KMS-11 (cell line): ENCODE measurements around the gene CRTC1.
"Not testable (repeated sequence)": the region's sequence is repeated elsewhere in the genome, so short reads cannot be mapped to it uniquely, and the experiment has no call there.

Experiments
- H2AFZ ChIP-seq: fragments of 200-600 bp; sonication (generic); 2 replicates; pipeline ENCODE4 v1.6.1; 2016; ENCODE audit warnings: antibody characterized with exemption, mixed run types, low read depth
- H3K27ac ChIP-seq: fragments of 200-600 bp; sonication (generic); 2 replicates; pipeline ENCODE4 v1.6.1; 2016; ENCODE audit warnings: mild to moderate bottlenecking, mixed run types
- H3K27me3 ChIP-seq: fragments of 200-600 bp; sonication (generic); 2 replicates; pipeline ENCODE4 v1.6.1; 2017; ENCODE audit warnings: mild to moderate bottlenecking, low read depth, mixed run types, moderate library complexity; ENCODE audit not compliant: insufficient read depth
- H3K36me3 ChIP-seq: fragments of 200-600 bp; sonication (generic); 2 replicates; pipeline ENCODE4 v1.6.1; 2017; ENCODE audit warnings: mild to moderate bottlenecking, mixed run types; ENCODE audit not compliant: insufficient read depth
- H3K4me1 ChIP-seq: fragments of 200-600 bp; sonication (generic); 2 replicates; pipeline ENCODE4 v1.6.1; 2016; ENCODE audit warnings: mild to moderate bottlenecking, low read depth, mixed run types; ENCODE audit not compliant: poor library complexity, severe bottlenecking
- H3K4me2 ChIP-seq: fragments of 200-600 bp; sonication (generic); 2 replicates; pipeline ENCODE4 v1.7.0; 2016; ENCODE audit warnings: mild to moderate bottlenecking, mixed run types
- H3K4me3 ChIP-seq: fragments of 200-600 bp; sonication (generic); IDR thresholded peaks from 2 replicates; pipeline ENCODE4 v1.6.1; 2017; ENCODE audit warnings: low read depth, low read length, mixed read lengths; ENCODE audit not compliant: insufficient read depth
- H3K79me2 ChIP-seq: fragments of 200-600 bp; sonication (generic); 2 replicates; pipeline ENCODE4 v1.6.1; 2016; ENCODE audit warnings: low read depth, mixed run types; ENCODE audit not compliant: insufficient read depth
- H3K9ac ChIP-seq: fragments of 200-600 bp; sonication (generic); 2 replicates; pipeline ENCODE4 v1.6.1; 2016; ENCODE audit warnings: mild to moderate bottlenecking, mixed run types
- H4K20me1 ChIP-seq: fragments of 200-600 bp; sonication (generic); 2 replicates; pipeline ENCODE4 v1.6.1; 2016; ENCODE audit warnings: mild to moderate bottlenecking, mixed run types; ENCODE audit not compliant: insufficient read depth
- CTCF ChIP-seq: fragments of 200-600 bp; sonication (generic); conservative IDR thresholded peaks from 2 replicates; pipeline ENCODE4 v1.6.1; 2017; ENCODE audit warnings: low read depth, mild to moderate bottlenecking, antibody characterized with exemption, low read length, moderate library complexity, mixed read lengths

The CRTC1 gene

GRCh38 chr19:18730885-18731513 lies 47.5 kb downstream of the CRTC1 start:
- Histone ChIP-seq H3K79me2 (no peaks in the 10 kb centered on the region), H3K36me3 (no peaks in the 10 kb centered on the region), H3K9ac (no peak overlapping the region), H4K20me1 (no peaks in the 10 kb centered on the region), H3K4me2 (no peak overlapping the region), H2AFZ (no peak overlapping the region), H3K27ac (no peak overlapping the region), H3K4me1 (no peaks in the 10 kb centered on the region), H3K27me3 (no peaks in the 10 kb centered on the region), H3K4me3 (no peak overlapping the region)
- no peak for TF ChIP-seq CTCF

GRCh38 chr19:18731562-18732008 lies 48.1 kb downstream of the CRTC1 start:
- no peak for TF ChIP-seq CTCF
- H3K79me2 ChIP-seq = no peaks in the 10 kb centered on the region
- H3K27ac ChIP-seq = no peak overlapping the region
- no peaks in the 10 kb centered on the region for H3K27me3 ChIP-seq
- H2AFZ ChIP-seq = no peak overlapping the region
- H4K20me1 ChIP-seq = no peaks in the 10 kb centered on the region
- no peak overlapping the region for H3K9ac ChIP-seq
- H3K4me3 ChIP-seq = no peak overlapping the region
- H3K4me2 ChIP-seq = no peak overlapping the region
- H3K4me1 ChIP-seq = no peaks in the 10 kb centered on the region
- no peaks in the 10 kb centered on the region for H3K36me3 ChIP-seq

GRCh38 chr19:18733196-18733647 lies 49.7 kb downstream of the CRTC1 start:
- TF ChIP-seq CTCF = no peak
- no peak overlapping the region for H2AFZ ChIP-seq
- no peak overlapping the region for H3K4me2 ChIP-seq
- H3K4me3 ChIP-seq = no peak overlapping the region
- H3K9ac ChIP-seq = no peak overlapping the region
- H3K27ac ChIP-seq = no peak overlapping the region
- no peaks in the 10 kb centered on the region for H3K4me1 ChIP-seq
- H3K79me2 ChIP-seq = no peaks in the 10 kb centered on the region
- no peaks in the 10 kb centered on the region for H3K36me3 ChIP-seq
- no peaks in the 10 kb centered on the region for H4K20me1 ChIP-seq
- H3K27me3 ChIP-seq = no peaks in the 10 kb centered on the region

GRCh38 chr19:18733762-18734332 lies 50.4 kb downstream of the CRTC1 start:
- not testable (repeated sequence) for H3K27me3 ChIP-seq, H3K4me1 ChIP-seq, H3K36me3 ChIP-seq, H3K4me3 ChIP-seq, H3K27ac ChIP-seq, H2AFZ ChIP-seq, H3K4me2 ChIP-seq, H3K9ac ChIP-seq, H3K79me2 ChIP-seq, H4K20me1 ChIP-seq

- Histone ChIP-seq H3K36me3 (no peaks in the 10 kb centered on the region), H2AFZ (no peak overlapping the region), H4K20me1 (no peaks in the 10 kb centered on the region), H3K4me3 (no peak overlapping the region), H3K79me2 (no peaks in the 10 kb centered on the region), H3K9ac (no peak overlapping the region), H3K27me3 (no peaks in the 10 kb centered on the region), H3K27ac (no peak overlapping the region), H3K4me1 (no peaks in the 10 kb centered on the region), H3K4me2 (no peak overlapping the region)
- no peak for TF ChIP-seq CTCF
These were observed 51.8 kb downstream of the CRTC1 start for GRCh38 chr19:18735324-18735723.
